DMS153 treated with DMSO at 0.1 percent for 48 hours (cell line): ENCODE data around the gene TMEM256.
"Not testable (repeated sequence)": the region's sequence is repeated elsewhere in the genome, so short reads cannot be mapped to it uniquely, and the experiment has no call there.

ENCODE experiments used
- DNase-seq: peaks from one replicate; lab custom pipeline; 2025; ENCODE audit not compliant: unreplicated experiment; lab: John Stamatoyannopoulos, UW

The TMEM256 gene

GRCh38 chr17:7384489-7385081, 19.3 kb downstream of the TMEM256 start:
- DNase-seq = no peak

DNA sequence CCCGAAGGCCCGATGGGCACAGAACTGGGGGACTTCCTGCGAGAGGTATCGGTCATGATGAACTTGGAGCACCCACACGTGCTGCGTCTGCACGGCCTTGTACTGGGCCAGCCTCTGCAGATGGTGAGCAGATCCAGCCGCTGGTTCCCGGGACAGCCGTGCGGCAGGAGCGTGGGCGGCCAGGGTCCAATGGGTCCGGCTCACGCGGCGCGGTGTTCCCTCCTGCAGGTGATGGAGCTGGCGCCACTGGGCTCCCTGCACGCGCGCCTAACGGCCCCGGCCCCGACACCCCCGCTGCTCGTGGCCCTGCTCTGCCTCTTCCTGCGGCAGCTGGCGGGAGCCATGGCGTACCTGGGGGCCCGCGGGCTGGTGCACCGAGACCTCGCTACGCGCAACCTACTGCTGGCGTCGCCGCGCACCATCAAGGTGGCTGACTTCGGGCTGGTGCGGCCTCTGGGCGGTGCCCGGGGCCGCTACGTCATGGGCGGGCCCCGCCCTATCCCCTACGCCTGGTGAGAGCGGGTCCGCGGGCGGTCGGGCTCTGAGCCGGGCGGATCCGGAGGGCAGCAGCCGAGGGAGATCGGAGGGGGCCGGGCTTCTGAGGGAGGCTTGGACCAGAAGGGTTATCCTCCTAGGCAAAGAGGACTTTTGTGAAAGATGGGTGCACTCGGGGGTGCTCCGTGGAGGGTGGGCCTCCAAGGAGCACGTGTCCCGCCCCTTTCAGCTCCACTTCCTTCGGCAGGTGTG, 20.0 kb downstream of the TMEM256 start:
- DNase-seq = no peak

DNA sequence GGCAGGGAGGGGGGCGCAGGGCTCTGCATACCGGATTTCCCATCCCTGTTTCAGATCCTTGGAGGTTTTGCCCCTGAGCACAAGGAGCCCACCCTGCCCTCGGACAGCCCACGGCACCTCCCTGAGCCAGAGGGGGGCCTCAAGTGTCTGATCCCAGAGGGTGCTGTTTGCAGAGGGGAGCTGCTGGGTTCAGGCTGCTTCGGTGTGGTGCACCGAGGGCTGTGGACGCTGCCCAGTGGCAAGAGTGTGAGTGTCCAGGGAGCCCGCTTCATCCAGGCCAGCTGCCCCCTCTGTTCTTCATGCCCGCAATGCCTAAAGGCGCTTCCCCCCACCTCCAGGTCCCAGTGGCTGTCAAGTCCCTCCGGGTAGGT, 20.5 kb downstream of the TMEM256 start:
- DNase-seq = no peak

DNA sequence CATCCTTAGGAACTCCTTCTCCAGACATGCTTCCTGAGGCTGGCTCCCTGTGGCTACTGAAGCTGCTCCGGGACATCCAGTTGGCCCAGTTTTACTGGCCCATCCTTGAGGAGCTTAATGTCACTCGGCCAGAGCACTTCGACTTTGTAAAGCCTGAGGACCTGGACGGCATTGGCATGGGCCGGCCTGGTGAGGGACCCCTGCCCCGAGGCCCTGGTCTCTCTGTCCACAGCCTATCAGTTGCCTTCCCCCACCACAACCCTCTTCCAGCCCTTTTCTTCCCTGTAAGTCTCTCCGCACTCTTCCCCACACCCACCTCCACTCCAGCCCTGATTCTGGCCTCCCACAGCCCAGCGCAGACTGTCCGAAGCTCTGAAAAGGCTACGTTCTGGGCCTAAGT, 21.0 kb downstream of the TMEM256 start:
- DNase-seq = no peak

DNA sequence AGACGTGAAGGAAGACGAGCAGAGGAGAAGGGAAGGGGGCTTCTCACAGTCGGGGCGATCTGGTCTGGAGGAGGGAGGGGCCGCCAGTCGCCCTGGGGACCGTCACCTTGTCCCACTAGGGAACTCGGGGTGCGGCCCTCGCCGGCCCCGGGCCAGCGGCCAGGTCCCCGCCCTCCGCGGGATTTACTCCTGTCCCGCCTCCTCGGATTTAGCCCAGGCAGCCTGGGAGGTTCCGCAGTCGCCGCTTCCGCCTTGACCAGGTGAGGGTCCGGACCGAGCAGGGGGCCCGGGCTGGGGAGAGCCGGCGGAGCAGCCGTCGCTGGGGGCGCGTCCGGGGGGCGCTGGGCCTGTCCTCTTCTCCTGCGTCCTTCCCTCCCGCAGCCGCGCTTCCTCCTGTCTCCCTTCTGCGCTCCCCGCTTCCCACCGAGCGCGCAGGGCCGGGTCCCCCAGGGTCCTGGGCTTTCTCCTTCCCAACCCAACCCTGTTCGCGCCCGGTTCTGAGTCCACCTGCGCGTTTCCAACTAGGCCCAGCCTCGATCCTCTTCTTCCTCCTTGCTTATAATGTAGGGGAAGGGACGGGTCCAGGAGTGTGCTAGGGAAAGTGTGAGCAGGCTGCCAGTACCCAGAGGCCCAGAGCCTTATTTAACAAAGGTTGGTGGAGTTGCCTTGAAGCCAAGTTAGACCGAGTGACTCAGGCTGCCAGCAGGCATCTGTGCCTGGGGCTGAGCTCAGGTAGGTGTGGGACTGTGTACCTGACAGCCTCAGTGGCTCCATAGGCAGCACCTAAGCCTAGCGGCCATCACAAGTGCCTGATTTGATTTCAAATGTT, 22.8 kb downstream of the TMEM256 start, which contains the start of gene TNK1:
TSS of gene TNK1 (plus strand) at position 235 of the 829 bp plus-strand sequence. CDS start 1,838 bp downstream, outside the sequence.
- DNase-seq = no peak

- no peak for DNase-seq
These were observed 23.6 kb downstream of the TMEM256 start for GRCh38 chr17:7380321-7380720.

DNA sequence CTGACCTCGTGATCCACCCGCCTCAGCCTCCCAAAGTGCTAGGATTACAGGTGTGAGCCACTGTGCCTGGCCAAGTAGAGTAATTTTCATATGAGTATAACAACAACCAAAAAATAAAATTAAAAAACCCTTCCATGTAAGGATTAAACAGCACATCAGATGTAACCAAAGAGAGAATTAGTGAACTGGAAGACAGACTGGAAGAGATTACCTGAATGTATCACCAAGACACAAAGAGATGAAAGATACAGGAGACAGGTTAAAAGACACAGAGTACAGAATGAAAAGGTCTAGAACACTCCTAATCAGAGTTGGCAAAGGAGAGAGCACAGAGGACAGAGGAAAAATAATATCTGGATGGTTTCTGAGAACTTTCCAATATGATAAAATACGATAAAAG, 24.8 kb downstream of the TMEM256 start:
- DNase-seq = no peak

GRCh38 chr17:7374353-7374752, 29.5 kb downstream of the TMEM256 start:
- DNase-seq = no peak

DNA sequence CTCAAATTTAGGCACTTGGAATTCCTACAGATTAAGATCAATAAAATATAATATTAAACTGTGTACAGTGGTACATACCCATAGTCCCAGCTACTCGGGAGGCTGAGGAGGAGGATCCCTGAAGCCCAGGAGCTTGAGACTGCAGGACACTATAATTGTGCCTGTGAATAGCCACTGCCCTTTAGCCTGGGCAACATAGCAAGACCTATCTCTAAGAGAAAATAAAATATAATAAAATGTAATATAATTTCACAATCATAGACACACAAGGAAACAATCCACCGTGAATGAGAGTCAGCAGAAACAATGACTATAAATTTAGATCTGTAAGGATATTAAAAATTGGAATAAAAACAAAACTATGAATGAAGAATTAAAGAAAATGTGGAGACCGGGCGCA, 33.0 kb downstream of the TMEM256 start:
- no peak for DNase-seq

- DNase-seq = no peak
These were observed 34.1 kb downstream of the TMEM256 start for GRCh38 chr17:7369825-7370224.

GRCh38 chr17:7368599-7368994, 35.3 kb downstream of the TMEM256 start:
- DNase-seq = not testable (repeated sequence)

GRCh38 chr17:7367918-7368598, 35.8 kb downstream of the TMEM256 start:
- DNase-seq = no peak

DNA sequence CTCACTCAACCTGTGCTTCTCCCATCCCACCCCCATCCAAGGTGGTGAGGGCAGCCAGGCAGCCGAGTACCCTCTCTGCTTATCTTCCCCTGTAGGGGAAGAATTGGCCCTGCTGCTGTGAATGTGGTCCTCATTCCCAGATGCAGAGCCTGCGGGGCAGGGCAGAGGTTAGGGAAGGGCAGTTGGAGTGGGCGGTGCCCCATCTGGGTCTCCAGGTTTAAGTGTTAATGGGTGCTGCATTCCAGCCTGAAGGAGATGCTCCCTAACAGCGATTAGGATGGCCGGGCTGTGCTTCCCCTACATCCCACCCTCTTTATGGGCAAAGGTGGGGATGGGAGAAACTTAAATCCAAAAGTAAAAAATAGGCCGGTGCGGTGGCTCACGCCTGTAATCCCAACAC, 36.8 kb downstream of the TMEM256 start:
- DNase-seq = no peak

- not testable (repeated sequence) for DNase-seq
These were observed 37.9 kb downstream of the TMEM256 start for GRCh38 chr17:7365963-7366362.

GRCh38 chr17:7363311-7363710, 40.6 kb downstream of the TMEM256 start:
- no peak for DNase-seq

DNA sequence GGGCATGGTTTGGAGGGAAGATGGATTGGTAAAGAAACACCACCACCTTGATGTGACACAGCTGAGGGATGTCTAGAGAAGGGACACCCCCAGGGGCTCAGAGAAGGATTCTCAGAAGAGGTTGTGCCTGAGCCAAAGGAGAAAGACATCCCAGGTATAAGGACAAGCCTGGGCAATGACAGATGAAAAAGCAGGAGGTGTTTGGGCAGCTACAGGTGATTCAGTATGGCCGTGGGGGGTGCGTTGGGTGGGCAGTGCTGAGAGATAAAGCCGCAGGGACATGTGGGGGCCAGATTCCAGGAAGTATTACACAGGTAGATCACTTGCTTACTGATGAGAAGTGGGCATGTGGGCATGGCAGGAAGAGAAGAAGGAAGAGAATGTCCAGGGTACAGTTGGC, 42.0 kb downstream of the TMEM256 start:
- DNase-seq = no peak

GRCh38 chr17:7357381-7357780, 46.5 kb downstream of the TMEM256 start:
- no peak for DNase-seq

DNA sequence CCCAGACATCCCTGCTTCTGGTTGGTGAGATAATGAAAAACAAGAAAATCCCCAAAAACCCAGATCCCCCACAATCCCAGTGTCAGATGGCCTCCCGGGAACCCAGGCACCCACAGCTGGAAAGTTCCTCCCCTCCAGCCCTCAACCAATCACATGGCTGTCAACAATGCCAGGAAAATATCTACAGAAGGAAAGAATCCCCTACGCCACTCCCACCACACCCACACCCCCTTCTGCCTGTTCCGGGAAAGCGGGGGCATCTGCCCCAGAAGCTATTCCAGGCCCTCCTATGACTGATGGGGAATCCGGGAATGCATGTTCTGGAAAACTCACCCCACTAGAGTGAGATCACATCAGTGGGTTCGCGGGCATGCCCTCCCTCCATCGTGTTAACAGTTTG, 47.1 kb downstream of the TMEM256 start:
- DNase-seq = no peak

DNA sequence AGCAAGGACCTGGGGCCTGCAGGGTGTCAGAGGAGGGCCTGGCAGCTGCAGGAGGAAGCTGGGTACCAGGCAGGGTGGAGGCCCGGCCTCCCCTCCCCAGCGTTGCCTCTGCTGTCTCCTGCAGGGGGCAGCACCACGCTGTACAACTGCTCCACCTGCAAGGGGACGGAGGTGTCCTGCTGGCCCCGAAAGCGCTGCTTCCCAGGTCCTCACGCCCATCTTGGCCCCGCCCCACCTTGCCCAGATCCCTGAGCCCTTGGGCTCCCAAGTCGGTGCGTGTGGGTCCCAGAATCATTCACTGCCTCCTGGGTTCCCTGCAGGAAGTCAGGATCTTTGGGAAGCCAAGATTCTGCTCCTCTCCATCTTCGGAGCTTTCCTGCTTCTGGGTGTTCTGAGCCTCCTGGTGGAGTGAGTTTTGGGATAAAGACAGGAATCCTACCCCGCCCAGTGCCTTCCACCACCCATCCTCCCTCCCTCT, 47.8 kb downstream of the TMEM256 start:
- DNase-seq = peak; percentile 23

DNA sequence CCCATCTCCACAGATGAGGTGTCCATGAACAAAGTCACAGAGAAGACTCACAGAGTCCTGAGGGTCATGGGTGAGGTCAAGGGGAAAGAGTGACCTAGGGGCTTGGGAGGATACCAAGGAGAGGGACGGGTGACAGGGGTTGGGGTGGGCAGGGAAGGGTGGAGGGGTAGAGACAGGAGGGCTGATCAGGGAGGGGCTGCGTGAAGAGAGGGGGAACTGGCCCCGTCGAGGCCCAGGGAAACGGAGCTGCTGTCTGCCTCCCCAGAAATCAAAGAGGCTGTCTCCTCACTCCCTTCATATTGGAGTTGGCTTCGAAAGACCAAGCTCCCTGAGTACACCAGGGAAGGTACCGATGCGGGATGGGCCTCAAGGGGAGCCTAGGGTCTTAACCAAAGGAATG, 48.3 kb downstream of the TMEM256 start:
- DNase-seq = no peak

DNA sequence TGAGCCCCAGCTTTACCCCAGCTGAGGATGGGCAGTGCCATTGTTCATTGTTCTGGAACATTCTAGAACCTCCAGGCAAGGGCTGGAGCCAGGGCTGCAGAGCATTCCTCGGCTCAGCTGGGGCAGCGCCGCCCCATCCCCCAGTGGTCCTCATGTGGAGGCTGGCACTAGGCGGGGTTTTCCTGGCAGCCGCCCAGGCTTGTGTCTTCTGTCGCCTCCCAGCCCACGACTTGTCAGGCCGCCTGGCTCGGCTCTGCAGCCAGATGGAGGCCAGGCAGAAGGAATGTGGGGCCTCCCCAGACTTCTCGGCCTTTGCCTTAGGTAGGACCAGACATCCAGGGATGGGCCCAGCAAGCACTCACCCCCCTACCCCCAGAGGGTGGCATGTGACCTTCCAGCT, 48.8 kb downstream of the TMEM256 start, which contains the start of gene TMEM95:
TSS of gene TMEM95 (plus strand) at position 104 of the 400 bp plus-strand sequence. CDS start at position 153, 49 bp downstream.
- DNase-seq = no peak
